ENCODE measurements around the gene TOB1. TPM values are rescaled to one million over a fixed set of nuclear protein-coding genes. Genes with fewer than 3 reads are reported as not detected.

The TOB1 gene
- total RNA-seq, 1 donor from 2014 or later: 78.7 TPM

GRCh38 chr17:50858486-50859225 is 7.5 kb downstream of the TOB1 start:
- H3K36me3 Mint-ChIP-seq (ENCODE audit: unreplicated experiment): no peaks in the 10 kb centered on the region
- no peak overlapping the region for H3K27ac Mint-ChIP-seq (ENCODE audit: unreplicated experiment)
- H3K9me3 Mint-ChIP-seq (ENCODE audit: unreplicated experiment): peaks cover 6% of the 10 kb centered on the region
- no peak for DNase-seq
- H3K4me1 Mint-ChIP-seq (ENCODE audit: low read depth, unreplicated experiment): peaks cover 15% of the 10 kb centered on the region
- H3K4me3 Mint-ChIP-seq (ENCODE audit: unreplicated experiment): no peak overlapping the region
- no peak for TF ChIP-seq CTCF (IDR thresholded peaks at IDR 0.05; ENCODE audit: partially characterized antibody, unreplicated experiment)
- H3K27me3 Mint-ChIP-seq (ENCODE audit: unreplicated experiment): peaks cover 6% of the 10 kb centered on the region

- H3K4me3 Mint-ChIP-seq (ENCODE audit: unreplicated experiment): no peak overlapping the region
- H3K4me1 Mint-ChIP-seq (ENCODE audit: low read depth, unreplicated experiment): peaks cover 16% of the 10 kb centered on the region
- TF ChIP-seq CTCF (IDR thresholded peaks at IDR 0.05; ENCODE audit: partially characterized antibody, unreplicated experiment): no peak
- H3K9me3 Mint-ChIP-seq (ENCODE audit: unreplicated experiment): no peaks in the 10 kb centered on the region
- H3K36me3 Mint-ChIP-seq (ENCODE audit: unreplicated experiment): no peaks in the 10 kb centered on the region
- H3K27me3 Mint-ChIP-seq (ENCODE audit: unreplicated experiment): peaks cover 3% of the 10 kb centered on the region
- no peak for DNase-seq
- no peak overlapping the region for H3K27ac Mint-ChIP-seq (ENCODE audit: unreplicated experiment)
Measured at GRCh38 chr17:50856431-50856830, 9.7 kb downstream of the TOB1 start.

GRCh38 chr17:50855708-50856330 is 10.3 kb downstream of the TOB1 start:
- no peak for DNase-seq
- peaks cover 3% of the 10 kb centered on the region for H3K27me3 Mint-ChIP-seq (ENCODE audit: unreplicated experiment)
- H3K4me1 Mint-ChIP-seq (ENCODE audit: low read depth, unreplicated experiment): peaks cover 14% of the 10 kb centered on the region
- H3K27ac Mint-ChIP-seq (ENCODE audit: unreplicated experiment): no peak overlapping the region
- no peaks in the 10 kb centered on the region for H3K9me3 Mint-ChIP-seq (ENCODE audit: unreplicated experiment)
- H3K4me3 Mint-ChIP-seq (ENCODE audit: unreplicated experiment): no peak overlapping the region
- TF ChIP-seq CTCF (IDR thresholded peaks at IDR 0.05; ENCODE audit: partially characterized antibody, unreplicated experiment): no peak
- H3K36me3 Mint-ChIP-seq (ENCODE audit: unreplicated experiment): no peaks in the 10 kb centered on the region

- DNase-seq: no peak
- Mint-ChIP-seq H3K36me3 (ENCODE audit: unreplicated experiment) (no peaks in the 10 kb centered on the region), H3K27ac (ENCODE audit: unreplicated experiment) (no peak overlapping the region), H3K9me3 (ENCODE audit: unreplicated experiment) (no peaks in the 10 kb centered on the region), H3K27me3 (ENCODE audit: unreplicated experiment) (peaks cover 1% of the 10 kb centered on the region), H3K4me3 (ENCODE audit: unreplicated experiment) (no peak overlapping the region), H3K4me1 (ENCODE audit: low read depth, unreplicated experiment) (peaks cover 21% of the 10 kb centered on the region)
- no peak for TF ChIP-seq CTCF (IDR thresholded peaks at IDR 0.05; ENCODE audit: partially characterized antibody, unreplicated experiment)
Measured at GRCh38 chr17:50853781-50854180, 12.4 kb downstream of the TOB1 start.

GRCh38 chr17:50853015-50853615 is 13.0 kb downstream of the TOB1 start:
- H3K27ac Mint-ChIP-seq (ENCODE audit: unreplicated experiment): no peak overlapping the region
- no peak for DNase-seq
- TF ChIP-seq CTCF (IDR thresholded peaks at IDR 0.05; ENCODE audit: partially characterized antibody, unreplicated experiment): no peak

More at GRCh38 chr17:50853015-50853615, 13.0 kb downstream of the TOB1 start:
- no peaks in the 10 kb centered on the region for H3K36me3 Mint-ChIP-seq (ENCODE audit: unreplicated experiment)
- H3K4me3 Mint-ChIP-seq (ENCODE audit: unreplicated experiment): no peak overlapping the region
- peaks cover 25% of the 10 kb centered on the region for H3K4me1 Mint-ChIP-seq (ENCODE audit: low read depth, unreplicated experiment)
- H3K27me3 Mint-ChIP-seq (ENCODE audit: unreplicated experiment): peaks cover 1% of the 10 kb centered on the region
- no peaks in the 10 kb centered on the region for H3K9me3 Mint-ChIP-seq (ENCODE audit: unreplicated experiment)

Measured in glutamatergic neuron (in vitro differentiated cells).